Embryonic facial prominence (tissue), 1 donor: ENCODE results near the gene IGFBP5.
A peak's percentile ranks its signal among the peaks of the same experiment; 100 is the strongest.

ENCODE experiments used
- DNase-seq: peaks from one replicate; pipeline ENCODE4 v3.0.0-alpha.2; 2016; ENCODE audit errors: extremely low spot score

The IGFBP5 gene, protein sequence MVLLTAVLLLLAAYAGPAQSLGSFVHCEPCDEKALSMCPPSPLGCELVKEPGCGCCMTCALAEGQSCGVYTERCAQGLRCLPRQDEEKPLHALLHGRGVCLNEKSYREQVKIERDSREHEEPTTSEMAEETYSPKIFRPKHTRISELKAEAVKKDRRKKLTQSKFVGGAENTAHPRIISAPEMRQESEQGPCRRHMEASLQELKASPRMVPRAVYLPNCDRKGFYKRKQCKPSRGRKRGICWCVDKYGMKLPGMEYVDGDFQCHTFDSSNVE

DNA sequence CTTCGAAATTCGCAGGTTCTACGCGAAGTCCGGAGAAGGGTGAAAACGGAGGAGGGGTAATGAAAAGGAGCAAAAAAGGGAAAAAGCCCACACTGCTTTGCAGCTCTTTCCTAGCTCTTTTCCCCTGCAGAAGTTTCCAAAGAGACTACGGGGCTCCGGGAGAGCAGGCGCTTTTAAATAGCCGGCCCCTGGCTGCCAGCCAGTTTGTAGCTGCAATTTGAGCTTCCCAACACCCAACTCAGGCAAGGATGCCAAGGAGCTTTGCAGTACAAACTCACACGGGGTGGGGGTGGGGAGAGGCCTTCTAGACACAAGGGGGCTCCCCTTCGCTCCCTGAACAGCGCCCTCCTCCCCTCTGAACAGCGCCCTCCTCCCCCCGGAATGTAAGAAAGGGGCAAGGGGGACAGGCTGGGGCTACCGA is at the start of gene IGFBP5:
TSS of gene IGFBP5 (minus strand) at position 149 of the 421 bp plus-strand sequence. CDS start 774 bp downstream, outside the sequence.
- DNase-seq: peak; percentile 89

DNA sequence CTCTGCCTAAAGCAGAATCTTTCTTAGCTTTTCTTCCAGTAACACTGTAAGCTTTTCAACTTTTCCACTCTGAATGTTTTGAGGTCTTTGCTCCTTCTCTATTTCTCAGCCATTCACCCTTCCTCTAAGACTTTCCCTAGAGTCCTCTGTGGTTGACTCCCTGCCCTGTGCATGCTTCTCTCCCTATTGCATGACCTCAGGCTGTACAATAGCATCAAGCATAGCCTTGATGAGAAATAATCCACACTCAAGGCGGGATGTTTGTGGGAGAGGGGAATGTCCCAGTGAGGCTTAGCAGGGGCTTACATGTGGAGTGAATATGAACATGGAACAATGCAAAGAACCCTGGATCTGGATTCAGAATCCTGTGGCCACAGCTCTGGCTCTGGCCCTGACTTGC is 48.4 kb upstream of the IGFBP5 start:
- no peak for DNase-seq

DNA sequence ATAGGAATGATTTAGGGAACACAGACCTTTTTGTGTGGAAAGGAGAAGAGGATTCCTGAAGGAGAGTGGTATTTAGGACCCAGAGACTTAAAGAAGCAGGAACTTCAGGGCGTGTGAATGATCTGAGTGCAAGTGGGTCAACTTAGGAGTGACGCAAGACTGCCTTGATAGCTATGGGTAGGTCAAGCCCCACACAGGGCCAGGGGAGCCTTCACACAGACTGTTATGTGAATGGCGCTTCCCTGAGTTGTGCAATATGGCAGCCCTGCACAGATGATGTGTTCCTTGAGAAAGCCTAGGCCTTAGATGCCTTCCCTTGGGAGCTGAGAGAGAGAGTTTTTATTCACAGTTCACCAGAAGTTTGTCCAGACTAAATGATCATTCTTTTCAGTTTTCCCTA is 47.1 kb upstream of the IGFBP5 start:
- DNase-seq: no peak

DNA sequence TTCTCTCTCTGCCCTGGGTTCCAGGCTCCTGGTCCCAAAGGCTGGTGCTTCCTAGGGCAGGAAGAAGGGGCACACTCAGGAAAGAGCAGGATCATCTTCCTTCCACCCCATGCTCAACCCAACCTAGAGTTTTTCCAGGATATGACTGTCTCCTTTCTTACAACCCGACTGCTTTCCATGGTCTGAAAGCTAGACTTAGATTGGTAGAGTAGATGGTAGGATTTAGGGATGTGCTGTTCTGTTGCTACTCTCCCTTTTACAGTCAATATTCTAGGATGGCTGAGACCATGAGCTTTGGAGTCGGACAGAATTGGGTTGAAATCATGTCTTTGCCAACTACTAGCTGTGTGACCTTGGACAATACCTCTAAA is 45.9 kb upstream of the IGFBP5 start:
- DNase-seq: no peak

DNA sequence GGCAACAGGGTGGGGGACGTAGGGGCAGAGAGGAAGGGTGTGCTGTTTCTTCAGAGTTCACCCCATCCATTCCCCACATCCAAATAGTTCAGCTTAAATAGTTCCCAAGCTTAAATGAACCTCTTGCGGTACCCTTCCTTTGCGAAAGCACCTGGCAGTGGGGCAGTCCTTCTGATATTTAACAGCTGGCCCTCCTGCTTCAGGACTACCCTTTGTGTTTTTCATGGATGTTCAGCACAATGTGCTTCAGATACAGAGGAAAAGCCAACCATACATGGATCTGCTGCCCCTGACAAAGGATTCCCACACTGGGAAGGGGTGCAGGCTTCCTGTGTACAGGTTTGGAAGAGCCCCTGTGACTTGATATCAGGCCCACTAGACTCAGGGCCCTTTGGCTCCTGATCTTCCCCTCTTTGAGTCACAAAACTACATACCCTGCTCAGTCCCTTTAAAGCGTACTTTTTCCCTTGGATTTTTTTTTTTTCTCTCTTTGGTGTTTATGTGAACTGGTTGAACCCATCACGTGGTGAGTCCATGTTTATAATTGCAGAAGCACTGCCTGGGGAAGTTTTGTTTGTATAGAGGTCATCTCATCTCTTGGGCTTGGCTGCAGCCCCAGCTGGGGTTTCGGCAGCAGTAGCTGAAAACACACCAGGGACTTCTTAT is 45.3 kb upstream of the IGFBP5 start:
- no peak for DNase-seq

DNA sequence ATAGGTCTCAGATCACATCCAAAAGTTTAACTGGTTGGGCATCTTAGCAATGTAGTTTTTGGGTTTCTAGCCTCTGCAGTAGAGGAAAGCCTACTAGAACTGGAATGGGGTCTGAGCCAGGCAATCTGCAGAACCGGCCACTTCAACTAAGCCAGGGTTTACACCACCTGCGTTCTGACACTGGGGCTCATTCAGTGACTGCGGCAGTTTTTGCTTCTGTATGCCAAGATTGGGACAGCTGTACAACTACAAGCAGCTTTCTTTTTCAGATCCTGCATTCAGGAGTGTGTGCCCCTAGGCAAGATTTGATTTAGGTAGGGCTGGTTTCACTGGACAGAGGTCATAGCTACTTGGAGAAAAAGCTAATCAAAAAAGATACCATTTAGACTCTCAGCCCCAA is 43.7 kb upstream of the IGFBP5 start:
- no peak for DNase-seq

DNA sequence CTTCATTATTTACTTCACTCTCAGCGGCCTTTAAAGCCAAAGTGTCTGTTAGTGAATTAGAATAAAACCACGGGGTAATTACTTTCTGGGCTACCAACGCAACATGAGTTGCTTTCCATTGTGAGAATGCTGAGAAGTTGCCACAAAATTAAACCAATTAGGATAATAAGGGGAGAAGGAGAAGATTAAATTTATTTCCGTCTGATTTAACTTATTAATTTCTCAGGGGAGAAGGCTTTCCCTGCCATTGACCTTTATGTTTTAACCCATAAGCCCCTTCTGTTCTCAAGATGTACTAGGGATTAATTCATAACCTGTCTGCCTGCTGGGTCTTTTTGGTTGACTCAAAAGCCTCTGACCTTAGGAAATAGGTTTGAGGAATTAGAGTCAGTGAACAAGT is 42.3 kb upstream of the IGFBP5 start:
- DNase-seq: no peak

DNA sequence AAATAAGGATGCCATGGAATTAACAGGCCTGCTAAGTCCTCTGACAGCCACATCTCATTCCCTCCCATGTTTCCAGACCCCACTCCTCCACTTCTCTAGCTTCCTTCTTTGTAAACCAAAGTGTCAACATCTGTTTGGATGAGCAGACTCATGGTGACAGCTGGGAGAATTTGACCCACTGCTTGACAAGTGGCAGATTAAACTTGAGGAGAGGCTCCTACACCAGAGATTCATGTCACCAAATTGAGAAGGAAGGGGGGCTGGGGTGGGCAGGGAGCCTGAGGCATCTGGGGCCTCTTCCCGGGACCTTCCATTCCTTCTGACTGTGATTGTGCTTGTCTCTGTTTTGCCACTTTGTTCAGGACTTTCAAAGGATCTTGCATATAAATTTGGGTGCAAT is 41.0 kb upstream of the IGFBP5 start:
- no peak for DNase-seq

DNA sequence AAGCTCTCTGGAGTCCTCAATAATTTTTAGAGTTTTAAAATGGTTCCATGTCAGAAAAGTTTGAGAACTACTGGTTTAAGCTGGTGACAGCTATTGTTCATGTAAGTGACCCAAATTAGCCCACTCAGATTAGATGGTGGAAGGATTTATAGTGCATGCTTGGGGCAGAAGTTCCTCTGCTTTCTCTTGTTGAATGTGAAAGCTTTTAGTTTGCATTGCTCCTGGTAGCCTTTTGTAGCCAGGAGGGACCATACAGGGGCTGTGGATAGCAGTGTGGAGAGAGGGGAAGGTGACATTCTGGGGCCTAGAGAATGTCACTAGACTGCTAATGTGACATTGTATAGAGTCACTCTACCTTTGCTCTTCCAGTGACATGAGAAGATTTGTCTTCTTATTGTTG is 40.3 kb upstream of the IGFBP5 start:
- no peak for DNase-seq

DNA sequence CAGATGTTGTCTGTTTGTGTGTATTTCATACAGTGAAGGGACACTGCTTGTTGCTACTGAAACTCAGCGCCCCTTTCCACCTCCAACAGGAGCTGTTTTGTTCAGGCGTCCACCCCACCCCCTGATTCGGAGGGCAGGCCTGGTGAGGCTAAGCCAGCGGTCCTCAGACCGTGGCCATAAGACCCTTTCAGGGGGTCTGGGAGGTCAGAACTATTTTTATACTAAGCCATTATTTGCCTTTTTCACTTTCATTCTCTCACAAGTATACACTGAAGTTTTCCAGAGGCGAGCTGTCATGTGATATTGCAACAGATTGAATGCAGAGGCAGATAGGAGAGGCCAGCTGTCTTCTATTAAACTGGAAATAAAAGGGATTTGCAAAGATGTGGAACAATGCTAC is 39.7 kb upstream of the IGFBP5 start:
- DNase-seq: no peak

DNA sequence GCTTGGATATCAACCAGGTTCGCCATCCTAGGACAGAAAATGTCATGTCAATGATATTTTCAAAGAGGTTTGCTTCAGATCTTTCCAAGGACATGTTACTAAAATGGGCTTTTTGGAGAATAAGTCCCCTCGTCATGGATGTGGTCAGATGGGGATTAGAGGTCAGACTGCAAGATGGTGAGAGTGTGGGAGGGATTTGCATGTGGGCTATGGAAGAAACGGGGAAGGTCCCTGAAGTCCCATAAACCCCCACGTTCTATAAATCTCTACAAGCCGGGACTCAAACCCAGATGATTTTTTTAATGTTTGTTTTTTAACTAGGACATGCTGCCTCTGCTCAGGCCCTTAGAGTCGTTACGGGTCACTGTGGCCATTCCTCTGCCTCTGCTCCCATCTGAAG is 37.7 kb upstream of the IGFBP5 start:
- no peak for DNase-seq

DNA sequence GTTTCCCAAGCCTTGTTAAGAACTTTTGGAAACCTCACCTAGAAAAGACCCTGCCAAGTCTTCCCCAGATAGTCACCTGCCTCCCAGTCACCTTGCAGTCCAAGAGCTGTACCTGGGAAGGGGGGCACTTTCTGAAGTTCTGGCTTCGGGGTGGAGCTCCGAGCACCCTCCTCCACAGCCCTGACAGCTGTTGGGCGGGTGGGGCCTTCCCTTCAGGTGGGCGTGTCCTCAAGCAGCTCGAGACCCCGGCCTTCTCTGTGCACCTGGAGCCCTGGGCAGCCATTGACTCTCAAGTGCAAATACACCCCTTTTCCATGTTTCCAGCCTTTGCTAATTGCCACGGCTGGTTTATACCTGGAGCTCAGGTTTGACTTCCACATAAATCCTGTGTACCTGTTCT is 37.0 kb upstream of the IGFBP5 start:
- no peak for DNase-seq

DNA sequence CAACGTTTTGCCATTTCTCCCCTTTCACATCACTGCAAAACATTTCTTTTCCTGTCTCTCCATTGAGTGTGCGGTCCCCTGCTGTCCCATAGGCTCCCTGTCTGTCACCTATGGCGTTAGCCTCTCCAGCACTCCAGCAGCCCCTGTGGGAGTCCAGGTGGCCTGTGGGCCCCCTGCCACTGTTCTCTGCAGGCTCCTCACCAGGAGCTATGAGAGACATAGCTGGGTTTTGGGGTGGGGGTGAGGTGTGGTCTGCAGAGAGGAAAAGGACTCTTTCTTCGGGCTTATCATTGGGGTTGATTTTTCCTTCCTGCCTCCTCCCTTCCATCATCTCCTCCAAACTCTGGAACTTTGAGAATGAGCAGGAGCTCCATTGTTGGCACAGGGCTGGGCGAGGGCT is 36.1 kb upstream of the IGFBP5 start:
- DNase-seq: no peak

DNA sequence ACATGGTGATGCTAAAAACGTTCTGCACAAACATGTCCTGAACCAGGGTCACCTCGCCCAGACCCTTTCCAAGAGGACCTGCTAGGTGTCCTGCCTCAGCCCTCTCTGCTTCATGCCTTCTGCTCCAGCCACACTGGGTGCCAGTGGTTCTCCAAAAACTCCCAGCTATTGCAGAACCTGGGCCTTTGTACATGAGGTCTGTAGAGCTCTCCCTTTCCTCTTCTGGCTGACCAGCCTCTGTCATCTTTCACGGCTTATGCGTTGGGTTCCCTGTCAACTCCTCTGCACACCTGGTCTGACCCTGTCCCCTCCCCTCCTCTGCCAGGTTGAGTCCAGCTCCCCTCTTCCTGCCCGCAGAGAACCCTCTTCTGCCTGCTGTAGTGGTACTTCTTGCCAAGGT is 35.5 kb upstream of the IGFBP5 start:
- no peak for DNase-seq

DNA sequence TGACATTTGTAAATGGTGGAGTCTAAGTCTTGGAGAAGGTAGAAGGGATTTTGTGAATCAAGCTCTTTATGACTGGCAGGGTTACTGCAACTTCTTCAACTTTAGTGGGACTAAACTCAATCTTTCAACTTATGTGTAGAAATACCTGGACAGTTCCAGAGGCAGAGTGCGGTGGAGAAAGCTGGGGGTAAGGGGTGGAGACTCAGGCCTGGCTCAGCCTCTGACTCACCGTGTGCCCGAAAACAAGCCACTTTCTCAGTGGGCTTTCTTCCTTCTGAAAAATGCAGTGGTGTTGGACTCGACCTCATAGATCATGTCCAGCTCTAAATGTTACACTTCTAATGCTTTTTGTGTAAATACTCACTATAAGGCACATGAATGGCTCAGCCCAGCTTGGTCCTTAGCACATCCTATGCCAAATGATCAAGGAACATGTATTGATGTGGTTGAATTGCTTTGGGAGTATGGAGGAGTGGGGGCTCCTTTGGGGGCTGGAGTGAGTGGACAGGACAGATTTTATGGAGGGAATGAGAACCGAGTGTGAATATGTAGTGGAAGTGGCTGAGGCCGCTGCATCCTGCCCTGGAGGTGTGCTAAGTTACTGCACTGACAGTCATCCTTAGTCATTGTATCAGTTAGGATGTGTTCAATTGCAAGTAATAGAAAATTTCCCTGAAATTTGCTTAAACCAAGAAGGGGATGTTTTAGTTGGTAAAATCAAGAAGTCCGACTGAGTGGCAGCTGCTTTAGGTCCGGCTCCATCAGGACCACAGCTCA is 32.2 kb upstream of the IGFBP5 start:
- no peak for DNase-seq

DNA sequence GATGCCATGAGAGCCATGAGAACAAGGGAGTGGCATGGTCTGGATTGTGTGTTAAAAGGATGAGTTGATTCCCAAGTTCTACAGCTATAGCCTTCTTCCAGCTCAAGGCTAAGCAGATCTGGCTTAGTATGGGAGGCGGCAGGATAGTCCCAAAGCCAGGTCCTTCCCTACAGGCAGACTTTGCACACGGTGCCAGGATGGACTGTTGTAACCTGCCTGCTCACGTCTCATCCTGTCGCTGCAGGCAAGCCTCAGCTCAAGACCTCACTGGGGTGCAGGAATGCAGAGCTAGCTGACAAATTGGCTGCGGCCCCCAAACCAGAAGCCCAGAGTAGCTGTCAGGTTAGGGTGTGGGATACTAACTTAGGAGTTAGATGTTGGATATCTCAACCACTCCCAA is 28.8 kb upstream of the IGFBP5 start:
- DNase-seq: no peak

DNA sequence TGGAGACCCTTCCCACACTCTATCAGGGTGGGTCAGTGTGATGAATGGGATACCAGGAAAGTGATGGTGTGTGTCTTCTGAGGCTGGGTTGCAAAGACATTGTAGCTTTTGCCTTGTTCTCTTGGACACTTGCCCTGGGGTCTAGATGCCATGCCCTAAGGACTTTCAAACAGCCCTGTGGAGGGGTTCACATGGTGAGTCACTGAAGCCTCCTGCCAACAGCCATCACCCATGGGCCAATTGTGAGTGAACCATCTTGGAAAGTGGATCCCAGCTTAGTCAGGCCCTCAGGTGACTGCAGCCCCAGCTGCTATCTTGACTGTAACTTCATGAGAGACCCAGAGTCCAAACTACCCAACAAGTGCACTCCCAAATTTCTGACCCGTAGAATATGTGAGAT is 25.8 kb upstream of the IGFBP5 start:
- no peak for DNase-seq

DNA sequence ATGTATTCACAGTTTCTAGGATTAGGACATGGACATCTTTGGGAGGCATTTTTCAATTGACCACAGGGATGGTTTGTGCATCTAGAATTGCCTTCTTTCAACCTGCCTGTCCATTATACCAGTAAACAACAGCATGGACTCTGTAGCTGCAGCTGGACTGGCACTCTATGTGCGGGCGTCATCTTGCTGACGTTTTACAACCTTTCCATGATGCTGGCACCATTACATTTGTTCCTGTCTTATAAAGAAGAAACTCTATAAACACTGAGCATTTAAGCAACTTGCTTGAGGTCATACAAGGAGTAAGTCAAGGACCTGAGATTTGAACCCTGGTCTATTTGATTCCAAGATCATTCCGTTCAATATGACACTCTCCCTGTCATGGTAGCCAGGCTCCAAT is 25.4 kb upstream of the IGFBP5 start:
- no peak for DNase-seq

DNA sequence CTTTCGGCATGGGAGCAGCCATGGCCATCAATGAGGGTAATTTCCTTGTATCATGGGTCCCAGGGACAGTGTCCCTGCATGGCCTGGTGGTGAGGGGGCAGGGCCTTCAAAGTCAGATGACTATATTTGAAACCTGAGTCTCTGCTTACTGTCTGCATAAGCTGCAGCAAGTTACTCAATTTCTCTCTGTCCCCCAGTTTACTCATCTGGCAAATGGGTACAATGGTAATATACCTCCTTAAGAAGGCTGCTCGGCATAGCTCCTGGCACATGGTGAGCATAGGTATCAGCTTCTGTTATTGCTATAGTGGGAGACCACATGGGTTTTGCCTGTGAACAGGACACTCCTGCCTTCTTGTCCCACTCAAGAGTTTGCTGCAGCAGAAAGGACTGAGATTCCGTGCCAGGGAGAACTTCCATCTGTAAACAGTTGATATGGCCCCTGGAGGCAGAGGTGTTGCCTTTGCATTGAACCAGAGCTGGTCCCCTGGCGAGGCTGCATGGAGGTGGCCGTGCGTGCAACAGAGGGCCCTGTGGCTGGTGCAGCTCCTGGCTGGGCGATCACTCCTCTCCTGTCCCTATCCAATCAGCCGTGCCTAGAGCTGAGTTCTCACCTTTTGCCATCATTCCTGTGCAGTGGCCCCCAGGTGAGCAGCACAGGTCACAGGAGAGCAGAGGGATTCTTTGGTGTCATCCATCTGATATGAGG is 22.7 kb upstream of the IGFBP5 start:
- no peak for DNase-seq

DNA sequence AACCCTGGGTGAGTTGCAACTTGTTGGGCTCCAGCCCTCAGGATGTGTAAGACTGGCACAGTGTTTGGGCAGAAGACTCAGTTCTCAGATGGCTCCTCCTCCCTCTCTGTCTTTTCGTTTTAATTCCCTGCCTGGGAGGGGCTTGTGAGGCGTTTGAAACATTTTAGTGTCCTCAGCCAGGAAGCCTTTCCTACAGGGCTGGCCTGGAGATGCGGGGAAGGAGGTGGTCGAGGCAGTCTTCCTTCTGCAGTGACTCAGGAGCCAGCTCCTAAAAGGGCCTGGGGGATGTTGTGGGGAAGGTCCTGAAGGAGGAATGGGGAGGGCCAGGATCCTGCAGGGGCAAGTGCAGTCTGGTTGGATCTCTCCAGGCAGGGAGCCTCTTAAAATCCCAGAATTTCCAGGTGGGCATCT is 22.1 kb upstream of the IGFBP5 start:
- no peak for DNase-seq

DNA sequence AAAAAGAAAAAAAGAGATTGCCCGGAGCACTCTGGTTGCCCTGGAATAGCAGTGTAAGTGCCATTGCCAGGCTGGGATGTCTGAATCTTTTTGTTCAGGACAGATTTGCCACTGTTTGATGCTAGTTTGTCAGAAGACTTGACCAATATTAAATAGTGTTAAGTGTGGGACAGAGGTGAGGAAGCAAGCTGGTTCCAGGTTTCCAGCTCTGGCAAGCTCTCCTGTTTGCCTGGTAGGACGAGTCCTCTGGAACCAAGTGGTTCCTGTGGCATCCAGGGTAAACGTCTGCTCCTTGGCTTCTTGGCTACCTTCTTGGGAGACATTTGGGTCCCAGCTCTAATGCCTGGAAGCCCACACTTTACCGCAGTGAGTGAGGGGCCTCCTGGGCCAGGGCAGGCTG is 20.8 kb upstream of the IGFBP5 start:
- no peak for DNase-seq

DNA sequence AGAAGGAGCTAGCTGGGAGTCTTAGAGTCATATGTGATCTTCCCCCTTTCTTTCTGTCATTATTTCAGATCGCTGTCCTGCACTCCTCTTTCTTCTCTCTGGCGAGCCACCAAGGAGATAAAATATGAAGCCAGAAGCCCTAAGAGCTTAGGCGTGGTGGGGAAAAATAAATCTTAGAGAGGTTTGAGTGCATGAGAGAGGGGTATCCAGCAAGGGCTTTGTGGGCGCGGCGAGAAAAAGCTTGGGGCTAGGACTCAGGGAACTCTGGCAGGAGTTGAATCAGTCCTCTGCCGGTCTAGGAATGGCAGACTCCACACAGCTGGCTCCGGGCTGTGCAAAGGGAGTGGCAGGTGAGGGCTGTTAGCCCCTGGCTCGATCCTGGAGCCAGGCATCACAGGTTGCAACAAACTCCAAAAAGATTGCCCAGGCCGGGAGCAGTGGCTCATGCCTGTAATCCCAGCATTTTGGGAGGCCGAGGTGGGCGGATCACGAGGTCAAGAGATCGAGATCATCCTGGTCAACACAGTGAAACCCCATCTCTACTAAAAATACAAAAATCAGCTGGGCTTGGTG is 20.1 kb upstream of the IGFBP5 start:
- DNase-seq: no peak
